GM12875 (cell line): Measurements from ENCODE around the gene RPL19.

Experiments
- H3K4me3 ChIP-seq: one replicate; pipeline ENCODE4 v1.5.1; 2011; ENCODE audit warnings: low read depth, low read length, control low read depth
- CTCF ChIP-seq: IDR thresholded peaks from 2 replicates; pipeline ENCODE4 v1.5.1; 2011; ENCODE audit warnings: low read depth, mild to moderate bottlenecking, control low read depth, inconsistent platforms, low read length, moderate library complexity, borderline replicate concordance; ENCODE audit not compliant: insufficient read depth

Gene RPL19

GRCh38 chr17:39209317-39210092 lies 9.4 kb downstream of the RPL19 start:
- no peak for TF ChIP-seq CTCF
- no peak overlapping the region for H3K4me3 ChIP-seq

GRCh38 chr17:39210093-39210434 lies 10.0 kb downstream of the RPL19 start:
- no peak overlapping the region for H3K4me3 ChIP-seq
- TF ChIP-seq CTCF: no peak

GRCh38 chr17:39212195-39212810 lies 12.2 kb downstream of the RPL19 start:
- no peak for TF ChIP-seq CTCF
- no peak overlapping the region for H3K4me3 ChIP-seq

- TF ChIP-seq CTCF: no peak
- no peak overlapping the region for H3K4me3 ChIP-seq
Measured at GRCh38 chr17:39212841-39213480, 12.9 kb downstream of the RPL19 start.

- no peak overlapping the region for H3K4me3 ChIP-seq
- no peak for TF ChIP-seq CTCF
Measured at GRCh38 chr17:39213852-39214251, 13.8 kb downstream of the RPL19 start.

- TF ChIP-seq CTCF: no peak
- H3K4me3 ChIP-seq: no peak overlapping the region
Measured at GRCh38 chr17:39217734-39218369, 17.8 kb downstream of the RPL19 start.
